ENCODE results near the gene GTPBP4.

Gene GTPBP4

GRCh38 chr10:987870-988666, at the start of gene GTPBP4:
GTPBP4 (plus strand) TSS chr10:988434; CDS start chr10:988480, 46 bp downstream.
- DNase-seq = peak; percentile 97

GRCh38 chr10:938941-939678, 49.1 kb upstream of the GTPBP4 start:
- DNase-seq = no peak

GRCh38 chr10:943334-944033, 44.8 kb upstream of the GTPBP4 start:
- no peak for DNase-seq

GRCh38 chr10:944034-944831, 44.0 kb upstream of the GTPBP4 start:
- peak; percentile 10 for DNase-seq

DNA sequence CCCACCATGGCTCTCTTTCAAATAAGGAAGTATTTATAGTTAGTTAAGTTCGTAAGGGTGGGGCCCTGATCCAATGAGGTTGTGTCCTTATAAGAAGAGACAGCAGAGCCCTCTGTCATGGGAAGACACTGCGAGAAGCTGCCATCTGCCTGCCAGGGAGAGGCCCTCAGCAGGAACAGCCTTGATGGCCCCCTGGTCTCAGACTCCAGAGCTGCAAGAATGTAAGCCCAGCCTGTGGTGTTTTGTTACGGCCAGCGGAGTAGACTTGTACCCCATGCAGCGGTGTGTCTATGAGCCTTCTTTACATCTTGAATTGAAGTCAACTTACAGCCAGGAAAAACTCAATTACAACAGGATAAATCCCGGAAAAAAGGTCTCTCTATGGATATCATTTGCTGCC, 42.5 kb upstream of the GTPBP4 start:
- DNase-seq = no peak

DNA sequence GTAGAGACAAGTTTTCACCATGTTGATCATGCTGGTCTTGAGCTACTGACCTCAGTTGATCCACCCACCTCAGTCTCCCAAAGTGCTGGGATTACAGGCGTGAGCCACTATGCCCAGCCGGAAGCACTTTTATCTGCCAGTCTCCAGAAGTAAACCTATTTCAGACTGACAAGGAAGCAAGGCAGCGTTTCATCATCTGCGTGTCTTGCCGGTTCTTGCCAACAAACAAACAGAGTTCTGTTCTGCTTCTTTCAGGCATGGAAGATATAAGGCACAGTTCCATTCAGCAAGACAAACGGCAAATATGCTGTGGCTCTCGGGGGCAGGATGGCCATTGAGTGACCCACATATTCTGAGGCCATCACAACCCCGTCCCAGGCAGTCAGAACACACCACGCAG, 41.2 kb upstream of the GTPBP4 start:
- no peak for DNase-seq

GRCh38 chr10:947881-948280, 40.4 kb upstream of the GTPBP4 start:
- no peak for DNase-seq

GRCh38 chr10:948347-948746, 39.9 kb upstream of the GTPBP4 start:
- DNase-seq = no peak

GRCh38 chr10:949446-949845, 38.8 kb upstream of the GTPBP4 start:
- DNase-seq = no peak

- no peak for DNase-seq
Observed at GRCh38 chr10:953836-954235, 34.4 kb upstream of the GTPBP4 start.

DNA sequence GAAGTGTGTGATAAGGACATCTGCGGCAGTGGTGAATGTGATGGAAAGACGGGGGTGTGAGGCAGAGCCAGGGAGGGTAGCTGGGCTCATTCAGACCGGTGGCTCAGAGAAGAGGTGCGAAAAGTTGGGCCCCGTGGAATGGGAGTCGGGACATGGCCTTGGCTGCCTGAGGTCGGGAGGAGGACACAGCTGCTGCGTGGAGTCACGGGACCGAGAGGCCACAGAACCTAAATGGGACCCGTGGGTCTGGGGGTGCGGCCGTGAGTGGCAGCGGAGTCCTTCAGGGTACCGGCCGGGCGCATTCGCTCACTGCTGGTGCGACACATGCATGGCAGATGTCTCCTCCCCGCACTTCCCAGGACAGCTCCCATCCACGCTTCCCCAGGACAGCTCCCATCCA, 33.8 kb upstream of the GTPBP4 start:
- DNase-seq = no peak

GRCh38 chr10:955127-955819, 33.0 kb upstream of the GTPBP4 start:
- no peak for DNase-seq

DNA sequence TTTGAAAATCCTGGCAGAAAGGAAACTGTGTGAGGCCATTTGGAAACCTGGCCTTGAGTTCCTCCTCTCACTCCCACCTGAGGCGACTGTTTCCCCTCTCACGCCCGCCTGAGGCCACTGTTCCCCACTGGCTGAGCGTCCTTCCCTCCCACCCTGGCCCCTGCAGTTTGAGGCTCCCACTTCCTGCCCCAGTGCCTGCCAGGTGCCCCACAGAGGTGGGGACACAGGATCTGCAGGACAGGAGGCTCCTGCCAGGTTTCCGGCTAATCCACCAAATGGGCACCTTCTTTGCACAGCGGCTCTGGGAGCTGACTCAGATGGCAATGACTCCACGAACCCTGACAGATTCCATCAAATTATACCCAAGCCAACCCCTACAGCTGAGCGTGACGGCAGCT, 32.4 kb upstream of the GTPBP4 start:
- DNase-seq = no peak

- no peak for DNase-seq
Observed at GRCh38 chr10:958106-958505, 30.1 kb upstream of the GTPBP4 start.

DNA sequence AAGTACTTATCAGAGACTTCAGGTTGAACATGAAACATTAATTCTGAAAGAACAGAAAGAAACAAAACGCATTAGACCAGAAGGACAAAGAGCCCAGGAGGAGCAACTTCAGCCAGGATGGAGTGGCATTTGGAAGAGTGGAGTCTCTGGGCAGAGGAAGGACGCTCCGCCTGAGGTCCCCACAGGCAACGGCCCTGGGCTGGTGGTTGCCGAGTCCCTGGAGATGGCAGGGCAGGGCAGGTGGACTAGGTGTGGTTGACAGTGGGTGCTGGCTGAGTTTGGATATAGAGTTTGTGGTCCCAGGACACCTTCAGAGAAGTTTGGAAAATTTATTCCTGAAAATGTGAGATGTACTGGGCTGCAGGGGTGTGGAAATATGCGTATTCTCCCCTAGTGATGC, 29.4 kb upstream of the GTPBP4 start:
- DNase-seq = no peak

DNA sequence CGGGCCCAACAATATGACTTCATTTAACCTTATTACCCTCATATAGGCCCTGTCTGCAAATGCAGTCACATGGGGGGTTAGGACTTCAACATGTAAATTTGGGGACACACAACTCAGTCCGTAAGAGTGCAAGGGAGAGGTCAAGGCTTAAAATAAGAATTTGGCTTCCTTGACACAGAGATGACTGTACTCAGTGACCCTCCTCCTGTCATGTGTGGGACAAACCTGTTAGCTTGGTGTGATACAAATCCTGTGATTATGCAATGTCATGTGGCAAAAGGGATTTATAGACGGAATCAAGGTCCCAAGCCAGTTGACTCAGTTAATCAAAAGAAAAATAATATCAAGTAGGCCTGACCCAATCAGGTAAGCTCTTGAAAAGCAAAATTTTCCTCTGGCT, 25.9 kb upstream of the GTPBP4 start:
- DNase-seq = no peak

DNA sequence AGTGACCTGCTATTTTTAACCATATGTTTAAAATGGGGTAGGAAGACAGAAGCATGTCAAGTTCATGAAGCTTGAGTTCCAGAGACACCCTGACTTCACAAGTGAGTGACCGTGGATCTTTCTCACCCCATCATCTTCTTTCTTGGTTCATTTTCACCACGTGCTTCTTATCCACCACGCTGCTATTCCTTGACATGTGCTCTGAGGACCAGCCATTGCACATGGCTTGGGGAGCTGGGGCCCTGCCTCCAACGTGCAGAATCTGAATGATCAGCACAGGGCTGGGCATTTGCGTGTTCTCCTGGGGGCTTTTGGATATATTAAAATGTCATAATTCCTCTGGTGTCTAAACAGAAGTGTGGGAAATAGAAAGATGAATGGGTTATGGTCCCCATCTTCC, 25.0 kb upstream of the GTPBP4 start:
- no peak for DNase-seq

GRCh38 chr10:963655-964054, 24.6 kb upstream of the GTPBP4 start:
- no peak for DNase-seq

GRCh38 chr10:964321-964987, 23.8 kb upstream of the GTPBP4 start:
- DNase-seq = no peak

GRCh38 chr10:964988-965417, 23.2 kb upstream of the GTPBP4 start:
- DNase-seq = no peak

DNA sequence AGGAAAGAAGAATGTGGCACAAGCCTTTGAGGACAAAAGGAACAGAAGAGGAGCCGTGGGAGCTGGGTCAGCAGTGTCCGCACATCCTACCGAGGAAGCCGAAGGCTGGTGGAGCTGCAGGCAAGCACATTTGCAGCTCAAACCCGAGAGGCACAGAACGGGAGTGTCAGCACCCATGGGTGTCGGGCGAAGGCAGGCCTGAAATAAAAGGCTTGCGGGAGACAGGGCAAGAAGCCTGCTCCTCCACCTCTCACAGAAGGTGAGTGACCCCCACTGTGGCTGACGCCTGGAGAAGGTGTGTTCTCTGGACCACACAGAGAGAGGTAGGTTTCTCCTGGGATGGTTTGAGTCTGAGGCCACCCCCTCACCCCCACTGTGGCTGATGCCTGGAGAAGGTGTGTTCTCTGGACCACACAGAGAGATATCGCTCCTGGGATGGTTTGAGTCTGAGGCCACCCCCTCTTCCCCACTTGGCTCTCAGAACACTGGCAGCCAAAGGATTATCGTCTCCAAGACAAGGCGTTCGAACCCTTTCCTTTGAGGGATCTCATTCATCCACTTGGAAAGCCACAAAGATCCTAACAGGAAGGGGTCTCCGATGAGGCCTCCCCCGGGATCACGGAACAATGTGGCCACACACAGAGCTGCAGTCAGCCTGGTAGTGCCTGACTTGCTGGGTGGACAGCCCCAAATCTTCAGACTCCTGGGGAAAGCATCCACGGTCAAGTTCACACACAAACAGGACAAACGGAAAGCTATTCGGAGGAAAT, 21.6 kb upstream of the GTPBP4 start:
- DNase-seq = no peak

Data from stimulated activated CD4-positive, alpha-beta T cell treated with anti-CD3 and anti-CD28 coated beads, Interleukin-1b, Interleukin-23, amount 100 ng/mL, for 48 hours (primary cell).